ENCODE measurements around the gene PRR23C.

PRR23C gene

DNA sequence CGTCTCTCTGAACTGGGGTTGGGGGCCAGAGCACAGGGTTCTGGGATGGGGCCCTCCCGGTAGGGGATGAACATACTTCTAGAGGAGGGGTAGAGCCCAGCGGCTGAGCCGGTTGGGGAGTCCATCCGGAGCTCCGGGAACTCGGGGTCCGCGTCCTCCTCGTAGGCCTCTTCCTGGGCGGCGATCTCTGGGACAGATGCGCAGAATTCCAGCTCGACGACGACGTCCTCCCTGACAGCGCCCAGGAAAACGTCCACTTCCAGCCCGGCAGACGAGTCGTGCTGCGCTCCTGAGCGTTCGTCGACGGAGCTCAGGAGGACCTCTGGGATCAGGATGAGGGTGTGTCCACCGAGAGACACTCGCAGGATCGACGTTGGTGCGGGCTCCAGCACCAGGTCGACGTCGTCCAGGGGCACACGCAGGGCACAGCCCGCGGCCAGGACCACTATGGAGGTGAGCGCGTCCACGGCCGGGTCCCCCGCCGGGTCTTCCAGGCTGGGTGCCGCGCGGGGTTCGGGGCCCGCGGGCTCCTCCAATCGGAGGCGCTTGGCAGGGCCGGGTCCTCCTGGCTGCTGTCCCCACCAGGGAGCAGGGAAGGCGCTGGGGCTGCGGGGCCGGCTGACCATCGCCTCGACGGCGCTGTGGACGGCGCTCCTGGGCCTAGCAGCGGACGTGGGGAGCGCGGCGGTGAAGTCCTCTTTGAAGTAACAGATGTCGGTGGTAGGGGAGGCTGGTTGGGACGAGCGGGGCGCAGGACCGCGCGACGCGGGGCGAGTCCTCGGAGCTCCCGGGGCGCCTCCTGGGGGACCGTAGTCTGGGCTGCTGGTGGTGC, 24.4 kb downstream of the PRR23C start:
- TF ChIP-seq, protein P1, sequence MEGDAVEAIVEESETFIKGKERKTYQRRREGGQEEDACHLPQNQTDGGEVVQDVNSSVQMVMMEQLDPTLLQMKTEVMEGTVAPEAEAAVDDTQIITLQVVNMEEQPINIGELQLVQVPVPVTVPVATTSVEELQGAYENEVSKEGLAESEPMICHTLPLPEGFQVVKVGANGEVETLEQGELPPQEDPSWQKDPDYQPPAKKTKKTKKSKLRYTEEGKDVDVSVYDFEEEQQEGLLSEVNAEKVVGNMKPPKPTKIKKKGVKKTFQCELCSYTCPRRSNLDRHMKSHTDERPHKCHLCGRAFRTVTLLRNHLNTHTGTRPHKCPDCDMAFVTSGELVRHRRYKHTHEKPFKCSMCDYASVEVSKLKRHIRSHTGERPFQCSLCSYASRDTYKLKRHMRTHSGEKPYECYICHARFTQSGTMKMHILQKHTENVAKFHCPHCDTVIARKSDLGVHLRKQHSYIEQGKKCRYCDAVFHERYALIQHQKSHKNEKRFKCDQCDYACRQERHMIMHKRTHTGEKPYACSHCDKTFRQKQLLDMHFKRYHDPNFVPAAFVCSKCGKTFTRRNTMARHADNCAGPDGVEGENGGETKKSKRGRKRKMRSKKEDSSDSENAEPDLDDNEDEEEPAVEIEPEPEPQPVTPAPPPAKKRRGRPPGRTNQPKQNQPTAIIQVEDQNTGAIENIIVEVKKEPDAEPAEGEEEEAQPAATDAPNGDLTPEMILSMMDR (IDR thresholded peaks at IDR 0.05) = no peak

DNA sequence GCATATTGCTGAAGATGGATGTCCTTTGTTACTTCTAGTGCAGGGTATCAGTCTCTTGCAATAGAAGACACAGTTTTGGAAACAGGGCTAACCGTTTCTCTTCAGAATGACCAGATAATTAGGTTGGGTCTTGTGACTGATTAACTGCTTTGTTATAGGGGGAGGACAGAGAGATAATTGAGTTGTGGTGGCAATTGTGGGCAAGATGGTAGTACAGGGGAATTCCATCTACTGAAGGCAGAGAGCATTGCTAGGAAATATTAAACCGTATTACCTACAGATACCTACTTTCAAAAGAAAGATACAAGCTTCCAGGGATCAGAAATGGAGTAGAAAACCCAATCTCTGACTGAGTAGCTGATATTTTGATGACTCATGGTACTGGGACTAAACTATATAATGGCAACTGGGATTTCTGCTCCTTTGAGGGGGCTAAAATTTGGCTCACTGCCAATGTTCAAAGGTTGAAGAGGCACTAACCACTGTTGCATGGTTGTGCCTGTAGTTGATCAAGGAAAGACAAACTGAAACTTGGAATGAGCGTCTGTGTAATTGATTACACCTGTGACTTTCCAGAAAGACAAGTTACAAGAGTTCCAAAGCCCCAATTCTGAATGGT, 28.2 kb downstream of the PRR23C start:
- TF ChIP-seq, protein P1 (IDR thresholded peaks at IDR 0.05) = no peak

DNA sequence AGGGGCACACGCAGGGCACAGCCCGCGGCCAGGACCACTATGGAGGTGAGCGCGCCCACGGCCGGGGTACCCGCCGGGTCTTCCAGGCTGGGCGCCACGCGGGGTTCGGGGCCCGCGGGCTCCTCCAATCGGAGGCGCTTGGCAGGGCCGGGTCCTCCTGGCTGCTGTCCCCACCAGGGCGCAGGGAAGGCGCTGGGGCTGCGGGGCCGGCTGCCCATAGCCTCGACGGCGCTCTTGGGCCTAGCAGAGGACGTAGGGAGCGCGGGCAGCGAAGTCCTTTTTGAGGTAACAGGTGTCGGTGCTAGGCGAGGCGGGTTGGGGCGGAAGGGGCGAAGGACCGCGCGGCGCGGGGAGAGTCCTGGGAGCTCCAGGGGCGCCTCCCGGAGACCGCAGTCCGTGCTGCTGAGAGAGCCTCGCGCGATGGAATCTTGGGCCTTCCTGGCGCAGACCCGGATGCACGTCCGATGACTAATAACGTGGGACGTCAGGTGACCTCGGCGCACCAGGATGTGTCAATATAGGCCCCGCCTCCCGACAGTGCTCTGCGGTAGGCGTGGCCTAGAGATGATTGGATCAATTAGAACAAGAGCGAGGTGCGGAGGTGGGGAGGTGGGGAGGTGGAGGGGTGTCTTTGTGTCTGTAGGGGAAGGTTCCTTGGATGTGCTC, 38.5 kb downstream of the PRR23C start, which contains the start of gene PRR23A:
TSS of gene PRR23A (minus strand) at position 218 of the 666 bp plus-strand sequence. CDS start at position 218, 0 bp downstream.
- TF ChIP-seq, protein P1 (IDR thresholded peaks at IDR 0.05) = no peak

DNA sequence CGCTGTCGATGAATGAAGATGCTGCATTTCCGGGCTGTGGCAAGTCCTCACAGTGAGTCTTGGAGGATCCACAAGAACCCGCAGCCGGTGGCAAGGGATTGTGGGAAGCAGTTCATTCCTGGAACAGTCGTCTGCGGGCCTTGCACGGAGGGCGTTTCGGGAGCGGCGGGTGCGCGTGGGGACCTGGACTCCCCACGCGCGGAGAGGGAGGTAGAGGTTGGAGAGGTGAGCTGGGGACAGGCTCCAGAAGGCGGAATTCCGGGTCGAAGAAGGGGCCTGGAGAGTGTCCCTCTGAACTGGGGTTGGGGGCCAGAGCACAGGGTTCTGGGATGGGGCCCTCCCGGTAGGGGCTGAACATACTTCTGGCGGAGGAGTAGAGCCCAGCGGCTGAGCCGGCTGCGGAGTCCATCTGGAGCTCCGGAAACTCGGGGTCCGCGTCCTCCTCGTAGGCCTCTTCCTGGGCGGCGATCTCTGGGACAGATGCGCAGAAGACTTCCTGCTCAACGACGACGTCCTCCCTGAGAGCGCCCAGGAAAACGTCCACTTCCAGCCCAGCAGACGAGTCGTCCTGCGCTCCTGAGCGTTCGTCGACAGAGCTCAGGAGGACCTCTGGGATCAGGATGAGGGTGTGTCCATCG, 39.2 kb downstream of the PRR23C start:
- TF ChIP-seq, protein P1 (IDR thresholded peaks at IDR 0.05) = no peak

DNA sequence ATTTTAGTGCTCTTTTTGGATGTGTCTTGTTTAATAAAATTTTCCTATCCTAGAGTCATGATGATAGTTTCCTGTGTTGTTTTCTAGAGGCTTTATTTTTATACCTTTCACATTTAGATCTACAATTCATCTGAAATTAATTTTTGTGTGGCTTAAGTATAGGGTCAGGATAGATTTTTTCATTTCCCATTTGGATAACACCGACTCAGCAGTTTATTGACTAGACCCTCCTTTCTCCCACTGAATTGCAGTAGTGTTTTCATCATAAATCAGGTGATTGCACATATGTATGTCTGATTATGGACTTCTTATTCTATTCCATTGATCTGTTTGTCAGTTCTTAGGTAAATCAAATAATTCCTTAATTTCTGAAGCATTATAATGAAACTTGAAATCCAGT, 49.0 kb downstream of the PRR23C start:
- TF ChIP-seq, protein P1 (IDR thresholded peaks at IDR 0.05) = no peak

Measured in LNCAP (cell line).